Stromal cell of bone marrow (primary cell): ENCODE measurements around the gene PTPN7.
"Not testable (repeated sequence)": the region's sequence is repeated elsewhere in the genome, so short reads cannot be mapped to it uniquely, and the experiment has no call there.

Experiments
- DNase-seq: peaks from one replicate; pipeline ENCODE4 v3.0.0-alpha.2; 2012; ENCODE audit warnings: low read depth

PTPN7 gene

DNA sequence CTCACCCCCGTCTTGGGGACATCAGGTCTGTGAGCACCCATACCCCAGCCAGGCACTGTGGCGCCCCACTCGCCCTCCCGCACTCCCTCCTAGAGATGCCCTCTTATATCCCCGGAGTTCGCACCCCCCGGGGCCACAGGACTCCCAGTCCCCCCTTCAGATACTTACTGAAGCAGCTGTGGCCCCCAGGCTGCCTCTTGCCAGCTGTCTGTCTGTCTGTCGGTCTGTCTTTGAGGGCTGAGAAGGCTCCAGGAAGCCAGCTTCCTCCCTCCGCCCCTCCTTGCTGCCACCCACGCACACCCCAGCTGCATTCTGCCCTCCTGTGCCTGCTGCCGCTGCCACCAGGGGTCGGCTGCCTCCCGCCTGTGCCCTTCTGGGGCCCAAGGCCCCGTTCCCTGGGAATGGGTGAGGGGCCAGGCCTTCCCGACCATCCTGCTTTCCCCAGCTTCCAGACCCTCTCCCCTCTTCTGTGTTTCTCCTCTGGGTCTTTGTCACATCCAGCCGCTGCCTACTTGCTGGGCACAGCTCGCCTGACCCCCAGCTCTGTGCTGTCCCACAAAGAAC lies at the start of gene PTPN7:
Gene PTPN7 (minus strand): TSS at position 226 of the 564 bp plus-strand sequence. CDS start 1,200 bp downstream, outside the sequence.
- no peak for DNase-seq

- no peak for DNase-seq
Measured at GRCh38 chr1:202208351-202208857, 48.0 kb upstream of the PTPN7 start.

GRCh38 chr1:202207292-202207691 lies 46.9 kb upstream of the PTPN7 start:
- DNase-seq = peak; percentile 72

DNA sequence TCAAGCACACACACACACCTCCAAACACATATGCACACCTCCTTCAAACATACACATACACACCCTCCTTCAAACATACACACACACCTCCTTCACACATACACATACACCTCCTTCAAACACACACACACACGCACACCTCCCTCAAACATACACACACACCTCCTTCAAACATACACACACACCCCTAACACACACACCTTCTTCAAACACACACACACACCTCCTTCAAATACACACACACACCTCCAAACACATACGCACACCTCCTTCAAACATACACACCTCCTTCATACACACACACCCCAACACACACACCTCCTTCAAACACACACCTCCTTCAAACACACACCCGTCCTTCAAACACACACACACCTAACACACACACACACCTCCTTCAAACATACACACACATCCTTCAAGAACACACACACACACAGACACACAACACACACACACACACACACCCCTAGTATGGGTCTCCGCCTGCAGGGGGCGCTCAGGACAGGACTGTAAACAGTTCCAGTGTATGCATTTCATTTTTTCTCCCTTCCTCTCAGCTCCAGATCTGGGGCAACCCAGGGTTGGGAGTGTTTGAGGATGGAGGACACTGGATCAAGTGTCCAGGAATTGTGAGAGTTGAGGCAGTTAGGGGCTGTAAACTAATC lies 45.3 kb upstream of the PTPN7 start:
- DNase-seq = no peak

- no peak for DNase-seq
Measured at GRCh38 chr1:202204065-202204464, 43.7 kb upstream of the PTPN7 start.

- DNase-seq = no peak
Measured at GRCh38 chr1:202203238-202204039, 43.0 kb upstream of the PTPN7 start.

DNA sequence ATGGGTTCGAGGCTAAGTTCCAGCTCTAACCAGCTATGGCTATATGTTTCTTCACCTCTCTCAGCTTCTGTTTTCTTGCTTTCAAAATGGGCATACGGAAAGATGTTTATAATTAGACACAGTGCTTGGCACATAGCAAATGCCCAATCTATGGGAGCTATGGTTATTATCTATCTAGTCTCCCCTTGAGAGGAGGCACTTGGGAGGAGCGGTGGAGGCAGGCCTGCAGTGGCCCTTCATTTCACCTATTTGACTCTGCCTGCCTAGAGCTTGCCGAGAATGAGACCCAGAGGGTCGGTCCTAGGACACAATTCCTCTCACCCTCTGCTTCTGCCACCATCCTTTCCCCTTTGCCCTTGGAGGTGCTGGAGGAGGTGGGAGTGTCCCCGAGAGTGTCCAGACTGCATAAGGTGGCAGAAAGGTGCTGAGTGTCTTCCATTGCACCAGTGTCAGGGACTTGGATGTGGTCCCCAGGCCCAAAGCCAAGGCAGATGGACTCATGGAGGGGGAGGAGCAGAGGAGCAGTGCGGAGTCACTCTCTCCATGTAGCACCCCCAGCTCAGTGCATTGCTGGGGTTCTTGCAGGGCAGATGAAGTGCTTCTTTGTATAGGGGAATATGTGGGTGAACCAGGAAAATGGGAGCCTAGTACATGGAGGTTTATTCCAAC lies 42.2 kb upstream of the PTPN7 start:
- no peak for DNase-seq

DNA sequence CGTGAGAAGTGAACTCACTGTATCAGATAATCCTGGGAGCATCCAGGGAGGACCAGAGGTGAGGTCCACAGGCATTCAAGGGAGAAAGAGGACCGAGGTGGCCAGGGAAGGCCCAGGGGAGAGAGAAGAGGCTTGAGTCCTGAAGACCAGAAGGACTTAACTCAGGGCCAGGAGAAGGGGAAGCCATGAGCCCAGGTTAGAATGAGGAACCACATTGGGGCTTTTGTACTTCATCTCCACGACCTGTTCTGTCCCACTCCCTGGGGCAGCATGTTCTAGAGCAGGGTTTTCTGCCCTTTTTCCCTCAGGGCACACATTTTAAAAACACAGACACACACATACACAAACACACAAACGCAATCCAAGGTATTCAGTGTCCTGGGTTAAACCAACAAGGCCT lies 41.6 kb upstream of the PTPN7 start:
- DNase-seq = no peak

- DNase-seq = no peak
Measured at GRCh38 chr1:202201266-202201665, 40.9 kb upstream of the PTPN7 start.

GRCh38 chr1:202200669-202201068 lies 40.3 kb upstream of the PTPN7 start:
- DNase-seq = no peak

- DNase-seq = no peak
Measured at GRCh38 chr1:202200112-202200548, 39.7 kb upstream of the PTPN7 start.

DNA sequence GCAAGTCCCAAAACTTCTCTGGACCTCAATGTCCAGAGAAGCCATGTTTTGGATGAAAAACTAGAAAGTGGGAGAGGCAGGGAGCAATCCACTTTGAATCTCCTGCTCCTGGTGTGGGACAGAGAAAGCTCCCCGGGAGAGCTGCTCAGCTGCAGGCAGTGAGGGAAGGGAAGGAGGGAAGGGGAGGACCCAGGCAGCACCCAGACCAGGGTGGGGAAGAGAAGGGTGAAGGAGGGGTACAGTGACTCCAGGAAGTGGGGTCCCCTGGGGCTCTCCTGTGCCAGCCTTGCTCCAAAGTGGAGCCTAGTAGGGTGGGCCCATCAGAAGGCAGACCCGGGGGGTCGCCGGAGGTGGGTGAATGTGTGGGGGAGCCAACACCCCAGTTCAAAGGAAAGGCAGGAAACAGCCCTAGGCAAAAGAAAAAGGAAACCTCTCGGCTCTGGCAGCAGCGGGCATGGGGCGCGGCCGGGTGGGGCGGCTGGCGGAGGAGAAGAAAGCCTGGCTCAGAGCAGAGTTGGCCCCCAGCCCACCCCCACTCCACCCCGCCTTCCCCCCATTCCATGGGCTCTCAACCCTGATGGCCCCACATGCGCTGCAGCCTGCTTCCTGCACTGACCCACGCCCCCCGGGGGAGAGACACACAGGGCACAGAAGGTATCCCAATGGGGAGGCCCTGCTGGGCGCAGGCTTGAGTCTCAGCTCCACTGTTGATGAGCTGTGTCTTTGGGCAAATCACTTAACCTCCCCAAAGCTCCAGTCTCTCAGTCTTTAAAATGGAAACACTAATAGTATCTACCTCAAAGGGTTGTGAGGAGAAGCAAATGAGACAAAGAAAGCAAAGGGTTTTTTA lies 38.9 kb upstream of the PTPN7 start:
- no peak for DNase-seq

DNA sequence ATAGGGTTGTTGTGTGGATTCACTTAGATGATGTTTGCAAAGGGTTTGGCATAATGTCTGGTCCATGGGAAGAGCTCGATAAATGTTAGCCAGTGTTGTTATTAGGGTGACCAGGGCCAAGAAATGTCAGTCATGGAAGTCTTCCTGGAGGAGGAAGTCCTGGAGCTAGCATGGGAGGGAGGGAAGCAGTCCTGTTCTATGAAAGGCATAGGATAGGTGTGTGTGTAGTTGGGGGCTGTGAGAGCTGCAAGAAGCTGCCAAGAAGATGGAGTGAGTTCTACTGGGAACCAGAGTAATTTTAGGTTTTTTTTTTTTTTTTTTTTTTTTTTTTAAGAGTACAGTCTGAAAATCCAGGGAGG lies 37.9 kb upstream of the PTPN7 start:
- no peak for DNase-seq

DNA sequence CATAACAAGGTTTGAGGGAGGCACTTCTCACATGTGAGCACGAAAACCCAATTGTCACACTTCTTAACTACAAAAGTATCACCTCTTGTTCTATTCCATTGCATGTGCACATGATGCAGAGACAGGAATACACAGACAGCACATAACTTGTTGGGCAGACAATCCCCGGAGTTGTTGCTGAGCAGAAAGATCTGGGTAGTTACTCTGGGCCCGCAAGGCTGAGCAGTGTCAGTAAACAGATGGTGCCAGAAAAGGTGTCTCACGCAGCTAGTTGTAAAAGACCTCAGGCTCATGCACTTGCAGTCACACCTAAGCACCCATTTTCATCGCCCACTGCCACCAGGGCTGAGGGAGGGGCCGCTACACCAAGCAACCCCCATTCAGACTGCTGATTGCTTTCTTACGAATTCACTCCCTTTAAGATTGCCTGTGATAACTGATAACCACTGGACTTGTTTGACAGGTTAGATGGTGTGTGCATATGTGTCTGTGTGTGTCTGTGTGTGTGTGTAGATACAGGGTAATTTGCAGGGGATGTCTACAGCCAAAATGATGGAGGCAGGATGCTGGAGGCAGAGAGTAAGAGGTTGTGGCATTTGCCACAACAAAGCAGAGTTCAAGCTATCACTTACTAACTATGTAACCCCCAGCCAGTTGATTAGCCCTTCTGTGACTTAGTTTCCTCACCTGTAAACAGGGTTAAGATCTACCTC lies 37.4 kb upstream of the PTPN7 start:
- no peak for DNase-seq

DNA sequence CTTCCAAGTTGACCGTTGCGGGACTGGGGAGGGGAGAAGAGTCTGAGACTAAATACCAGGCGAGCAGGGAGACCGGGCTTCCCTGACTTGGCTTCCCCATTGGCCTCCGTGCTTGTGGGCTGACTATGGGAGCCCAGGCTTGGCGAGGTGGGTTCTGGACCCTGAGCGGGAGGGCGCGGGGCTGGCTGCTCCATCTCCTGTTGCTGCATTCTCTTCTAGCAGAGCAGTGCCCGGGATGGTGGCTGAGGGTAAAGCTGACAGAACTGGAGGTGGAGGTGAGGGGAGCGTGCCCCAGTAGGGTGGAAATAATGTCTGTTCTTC lies 33.9 kb upstream of the PTPN7 start:
- DNase-seq = no peak

DNA sequence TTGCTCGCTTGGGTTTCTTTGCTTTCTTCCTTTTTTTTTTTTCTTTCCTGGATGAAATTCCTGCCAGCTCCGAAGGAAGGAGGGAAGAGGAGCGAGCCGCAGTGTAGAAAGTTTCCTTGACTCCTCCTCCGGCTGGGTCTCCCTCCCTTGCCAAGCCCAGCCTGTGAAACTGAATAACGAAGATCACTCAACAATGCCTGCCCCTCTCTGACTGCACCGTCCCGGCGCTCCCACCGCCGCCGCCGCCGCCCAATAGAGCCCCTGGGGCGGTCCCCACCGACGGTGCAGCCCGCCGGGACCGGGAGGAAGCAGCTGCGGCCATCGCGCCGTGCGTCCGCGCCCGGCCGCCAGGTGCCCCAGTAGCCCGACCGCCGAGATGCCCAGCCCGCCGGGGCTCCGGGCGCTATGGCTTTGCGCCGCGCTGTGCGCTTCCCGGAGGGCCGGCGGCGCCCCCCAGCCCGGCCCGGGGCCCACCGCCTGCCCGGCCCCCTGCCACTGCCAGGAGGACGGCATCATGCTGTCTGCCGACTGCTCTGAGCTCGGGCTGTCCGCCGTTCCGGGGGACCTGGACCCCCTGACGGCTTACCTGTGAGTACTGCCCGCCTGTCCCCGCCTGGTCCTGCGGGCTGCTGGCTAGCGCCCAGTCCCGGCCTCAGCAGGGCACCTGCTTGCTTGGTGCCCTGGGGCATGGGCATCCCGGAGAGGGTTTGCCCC lies 33.4 kb upstream of the PTPN7 start, which contains the start of gene LGR6:
Gene LGR6 (plus strand): TSS at position 186 of the 714 bp plus-strand sequence. CDS start 191 bp downstream, at position 377.
- DNase-seq = no peak

- DNase-seq = no peak
Measured at GRCh38 chr1:202192770-202193613, 32.6 kb upstream of the PTPN7 start.

DNA sequence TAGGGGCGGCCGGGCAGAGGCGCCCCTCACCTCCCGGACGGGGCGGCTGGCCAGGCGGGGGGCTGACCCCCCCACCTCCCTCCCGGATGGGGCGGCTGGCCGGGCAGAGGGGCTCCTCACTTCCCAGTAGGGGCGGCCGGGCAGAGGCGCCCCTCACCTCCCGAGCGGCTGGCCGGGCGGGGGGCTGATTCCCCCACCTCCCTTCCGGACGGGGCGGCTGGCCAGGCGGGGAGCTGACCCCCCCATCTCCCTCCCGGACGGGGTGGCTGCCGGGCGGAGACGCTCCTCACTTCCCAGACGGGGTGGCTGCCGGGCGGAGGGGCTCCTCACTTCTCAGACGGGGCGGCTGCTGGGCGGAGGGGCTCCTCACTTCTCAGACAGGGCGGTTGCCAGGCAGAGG lies 31.0 kb upstream of the PTPN7 start:
- DNase-seq = not testable (repeated sequence)
